ENCODE measurements around the gene KCP.

- TF ChIP-seq SUZ12 (IDR thresholded peaks at IDR 0.05; ENCODE audit: low read depth, low read length) (no peak), MEIS2 (CRISPR knock-in tag; IDR thresholded peaks at IDR 0.05) (no peak), CTCF (CRISPR knock-in tag; IDR thresholded peaks at IDR 0.05) (no peak), RAD21 (CRISPR knock-in tag; IDR thresholded peaks at IDR 0.05) (no peak)
Measured at GRCh38 chr7:128919241-128919640, 8.7 kb upstream of the KCP start.
